BE2C (cell line): ENCODE results near the gene LHCGR.

Experiments used
- DNase-seq: peaks from one replicate; pipeline ENCODE4 v3.0.0-alpha.2; 2020
- H3K27me3 ChIP-seq: fragments of 250-450 bp; sonication (Bioruptor Pico); 2 replicates; pipeline ENCODE4 v1.5.1; 2020; ENCODE audit warnings: mild to moderate bottlenecking
- H3K36me3 ChIP-seq: fragments of 250-450 bp; sonication (Bioruptor Pico); 2 replicates; pipeline ENCODE4 v1.5.1; 2020; ENCODE audit warnings: mild to moderate bottlenecking
- H3K4me1 ChIP-seq: fragments of 250-450 bp; sonication (Bioruptor Pico); 2 replicates; pipeline ENCODE4 v1.5.1; 2020
- H3K4me3 ChIP-seq: 2 replicates; pipeline ENCODE4 v1.5.1; 2011; ENCODE audit warnings: low read depth, low read length
- H3K9me3 ChIP-seq: fragments of 250-450 bp; sonication (Bioruptor Pico); 2 replicates; pipeline ENCODE4 v1.5.1; 2020
- CTCF ChIP-seq: IDR thresholded peaks from 2 replicates; pipeline ENCODE4 v1.5.1; 2012; ENCODE audit warnings: mild to moderate bottlenecking, low read depth, low read length

LHCGR gene

GRCh38 chr2:48695991-48696390 lies 59.5 kb downstream of the LHCGR start:
- no peak for TF ChIP-seq CTCF
- Histone ChIP-seq H3K4me1 (no peaks in the 10 kb centered on the region), H3K36me3 (no peaks in the 10 kb centered on the region), H3K4me3 (no peak overlapping the region), H3K9me3 (no peaks in the 10 kb centered on the region), H3K27me3 (no peaks in the 10 kb centered on the region)
- no peak for DNase-seq

GRCh38 chr2:48694149-48694548 lies 61.4 kb downstream of the LHCGR start:
- Histone ChIP-seq H3K27me3 (no peaks in the 10 kb centered on the region), H3K4me1 (no peaks in the 10 kb centered on the region), H3K9me3 (no peaks in the 10 kb centered on the region), H3K36me3 (no peaks in the 10 kb centered on the region), H3K4me3 (no peak overlapping the region)
- no peak for TF ChIP-seq CTCF
- no peak for DNase-seq

- no peak for TF ChIP-seq CTCF
- no peaks in the 10 kb centered on the region for H3K4me1 ChIP-seq
- H3K27me3 ChIP-seq, result no peaks in the 10 kb centered on the region
- no peak for DNase-seq
- H3K4me3 ChIP-seq, result no peak overlapping the region
- no peaks in the 10 kb centered on the region for H3K36me3 ChIP-seq
- no peaks in the 10 kb centered on the region for H3K9me3 ChIP-seq
Measured at GRCh38 chr2:48693645-48694044, 61.9 kb downstream of the LHCGR start.

- H3K4me1 ChIP-seq, result no peaks in the 10 kb centered on the region
- no peaks in the 10 kb centered on the region for H3K36me3 ChIP-seq
- no peak overlapping the region for H3K4me3 ChIP-seq
- no peak for DNase-seq
- TF ChIP-seq CTCF, result no peak
- no peaks in the 10 kb centered on the region for H3K27me3 ChIP-seq
- no peaks in the 10 kb centered on the region for H3K9me3 ChIP-seq
Measured at GRCh38 chr2:48693066-48693465, 62.5 kb downstream of the LHCGR start.

- TF ChIP-seq CTCF, result no peak
- no peaks in the 10 kb centered on the region for H3K27me3 ChIP-seq
Measured at GRCh38 chr2:48691935-48692691, 63.4 kb downstream of the LHCGR start.

GRCh38 chr2:48685126-48685525 lies 70.4 kb downstream of the LHCGR start:
- H3K4me1 ChIP-seq, result no peaks in the 10 kb centered on the region
- no peak for TF ChIP-seq CTCF
- no peaks in the 10 kb centered on the region for H3K27me3 ChIP-seq
- no peaks in the 10 kb centered on the region for H3K9me3 ChIP-seq
- DNase-seq, result no peak
- no peak overlapping the region for H3K4me3 ChIP-seq
- H3K36me3 ChIP-seq, result no peaks in the 10 kb centered on the region

More at GRCh38 chr2:48691935-48692691, 63.4 kb downstream of the LHCGR start:
- H3K36me3 ChIP-seq, result no peaks in the 10 kb centered on the region
- no peaks in the 10 kb centered on the region for H3K4me1 ChIP-seq
- DNase-seq, result no peak
- no peak overlapping the region for H3K4me3 ChIP-seq
- H3K9me3 ChIP-seq, result no peaks in the 10 kb centered on the region
